ENCODE results near the gene NPIPB2. TPM values are rescaled to one million over a fixed set of nuclear protein-coding genes. Genes with fewer than 3 reads are reported as not detected.

Gene NPIPB2
- total and polyA plus RNA-seq, 10 of the 15 experiments (the other 5 are each of a cell fraction or from before 2014, with no cell fraction given), result 1.9 to 29.3 (median 10.8) TPM

DNA sequence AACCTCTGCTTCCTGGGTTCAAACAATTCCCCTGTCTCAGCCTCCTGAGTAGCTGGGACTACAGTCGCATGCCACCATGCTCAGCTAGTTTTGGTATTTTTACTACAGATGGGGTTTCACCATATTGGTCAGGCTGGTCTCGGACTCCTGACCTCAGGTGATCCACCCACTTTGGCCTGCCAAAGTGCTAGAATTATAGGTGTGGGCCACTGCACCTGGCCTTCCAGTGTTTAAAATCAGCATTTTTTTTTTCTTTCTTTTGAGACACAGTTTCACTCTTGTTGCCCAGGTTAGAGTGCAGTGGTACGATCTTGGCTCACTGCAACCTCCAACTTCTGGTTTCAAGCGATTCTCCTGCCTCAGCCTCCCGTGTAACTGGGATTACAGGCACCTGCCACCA lies 28.4 kb upstream of the NPIPB2 start (continued):
- peak; percentile 21 for TF ChIP-seq MEF2B (IDR thresholded peaks at IDR 0.05; ENCODE audit: partially characterized antibody, poor library complexity, severe bottlenecking)
- TF ChIP-seq BHLHE40 (IDR thresholded peaks at IDR 0.05; ENCODE audit: borderline replicate concordance in 1 of 2, low read depth in 2 of 2, low read length in 1 of 2), result peak in 1 of 2 experiments; percentile 86; a peak in 2 of 4 replicates
- peak; percentile 35; the same call in 1 of the 2 replicates for TF ChIP-seq MTA2 (IDR thresholded peaks at IDR 0.05; ENCODE audit: low read depth)
- TF ChIP-seq NBN (IDR thresholded peaks at IDR 0.05), result 0 out of 2 replicates have a peak, but pooled peaks have one; percentile 42
- peak; percentile 65; the same call in 1 of the 2 replicates for TF ChIP-seq TCF12 (IDR thresholded peaks at IDR 0.05; ENCODE audit: low read depth, low read length)
- 0 out of 2 replicates have a peak, but pooled peaks have one; percentile 37 for TF ChIP-seq MEF2A (IDR thresholded peaks at IDR 0.05; ENCODE audit: insufficient read depth, low read depth, low read length)
- peak; percentile 30; the same call in 1 of the 2 replicates for TF ChIP-seq ATF7 (IDR thresholded peaks at IDR 0.05; ENCODE audit: low read depth)
- TF ChIP-seq EP300 (IDR thresholded peaks at IDR 0.05; ENCODE audit: borderline replicate concordance in 1 of 2, control insufficient read depth in 1 of 2, low read depth in 2 of 2, low read length in 2 of 2), result 0 out of 4 replicates have a peak, but pooled peaks of 1 of the 2 experiments have one; percentile 18
- TF ChIP-seq RUNX3 (IDR thresholded peaks at IDR 0.05; ENCODE audit: low read length), result peak; percentile 60
- TF ChIP-seq PAX5 (IDR thresholded peaks at IDR 0.05; ENCODE audit: borderline replicate concordance, low read depth, low read length), result peak; percentile 42; the same call in 1 of the 2 replicates

DNA sequence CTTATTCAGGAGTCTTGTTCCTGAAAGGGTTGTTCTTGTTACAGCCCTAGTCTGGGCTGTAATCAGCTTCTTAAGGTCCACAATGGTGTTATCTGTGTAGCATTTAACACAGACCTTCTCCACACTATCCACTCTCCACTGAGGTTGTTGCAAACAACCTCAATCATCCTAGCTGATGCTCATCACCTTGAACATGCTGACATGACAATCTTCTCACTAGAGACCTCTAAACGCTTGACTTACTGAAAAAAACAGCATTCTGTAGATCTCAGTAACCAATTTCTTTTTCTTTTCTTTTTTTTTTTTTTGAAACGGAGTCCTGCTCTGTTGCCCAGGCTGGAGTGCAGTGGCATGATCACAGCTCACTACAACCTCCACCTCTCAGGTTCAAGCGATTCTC lies 26.7 kb upstream of the NPIPB2 start:
- in situ Hi-C loops (cut with MboI) (no loop called here), intact Hi-C loops (cut with micrococcal nuclease; ENCODE audit: unreplicated experiment) (loop anchor here (5.0 to 10.0 kb wide), 2 partner anchors 56 kb away; no protein-coding TSS in a partner anchor)
- ATAC-seq (no peak), FAIRE-seq (no peak), DNase-seq (ENCODE audit: low read depth, low spot score) (no peak)
- H3K36me3 ChIP-seq (ENCODE audit: control insufficient read depth in 2 of 2, insufficient read depth in 2 of 2, low read length in 1 of 2), result peaks cover 0 to 28% of the 10 kb centered on the region in 2 experiments; a peak in 3 of 4 replicates
- POLR2A ChIA-PET, result interaction anchor here (0.5 to 9.6 kb wide), 6 partner anchors 10 to 89 kb away, joined by 3 to 171 read pairs (median 4); partner anchors contain the start of gene SNX29
- H4K20me1 ChIP-seq (ENCODE audit: control insufficient read depth, insufficient read depth), result no peaks in the 10 kb centered on the region
- H3K9me3 ChIP-seq (replicated peaks; ENCODE audit: control insufficient read depth, insufficient read depth, low read length), result no peaks in the 10 kb centered on the region
- H2AFZ ChIP-seq (ENCODE audit: control insufficient read depth, low read depth, low read length), result no peak overlapping the region
- no peak overlapping the region for H3K9ac ChIP-seq (ENCODE audit: control insufficient read depth, insufficient read depth, low read length)
- RAD21 ChIA-PET (ENCODE audit: unreplicated experiment), result interaction anchor here (1.0 to 8.0 kb wide), 6 partner anchors 9 to 171 kb away, joined by 3 to 162 read pairs (median 12); partner anchors contain the start of genes SNX29 and ZC3H7A
- H3K27ac ChIP-seq (ENCODE audit: control insufficient read depth, insufficient read depth), result no peak overlapping the region
- H3K79me2 ChIP-seq (ENCODE audit: control insufficient read depth, insufficient read depth, low read length), result peaks cover 40% of the 10 kb centered on the region
- no peaks in the 10 kb centered on the region for H3K27me3 ChIP-seq (replicated peaks in 1 of 2; ENCODE audit: control insufficient read depth in 2 of 2, insufficient read depth in 2 of 2, low read length in 1 of 2)
- peaks cover 23% of the 10 kb centered on the region for H3K4me1 ChIP-seq (ENCODE audit: control insufficient read depth, insufficient read depth, low read length)
- 94% methylated on average over 2 of the region's 3 CpGs for WGBS (ENCODE audit: insufficient coverage, insufficient replicate concordance, low lambda C conversion rate, missing lambda C conversion rate)
- TF ChIP-seq CHD4 (IDR thresholded peaks at IDR 0.05) (no peak), POLR2AphosphoS5 (IDR thresholded peaks at IDR 0.05; ENCODE audit: low read length) (0 out of 2 replicates have a peak, but pooled peaks have one; percentile 34), BMI1 (IDR thresholded peaks at IDR 0.05; ENCODE audit: borderline replicate concordance) (no peak)
- TF ChIP-seq, protein P1, sequence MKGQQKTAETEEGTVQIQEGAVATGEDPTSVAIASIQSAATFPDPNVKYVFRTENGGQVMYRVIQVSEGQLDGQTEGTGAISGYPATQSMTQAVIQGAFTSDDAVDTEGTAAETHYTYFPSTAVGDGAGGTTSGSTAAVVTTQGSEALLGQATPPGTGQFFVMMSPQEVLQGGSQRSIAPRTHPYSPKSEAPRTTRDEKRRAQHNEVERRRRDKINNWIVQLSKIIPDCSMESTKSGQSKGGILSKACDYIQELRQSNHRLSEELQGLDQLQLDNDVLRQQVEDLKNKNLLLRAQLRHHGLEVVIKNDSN (IDR thresholded peaks at IDR 0.05; ENCODE audit: borderline replicate concordance, extremely low read length, insufficient read depth, low read depth, low read length), result no peak
- BruUV-seq (replicated peaks), result no TSS peak
- SMC1A ChIA-PET (ENCODE audit: uncharacterized antibody, unreplicated experiment), result interaction anchor here (1.0 to 7.9 kb wide), 10 partner anchors 10 to 30 kb away, joined by 3 to 162 read pairs (median 6); partner anchors contain the start of gene SNX29
- H3K4me3 ChIP-seq, result peak overlapping the region; percentile 70; the same call in 1 of the 2 replicates
- CTCF ChIA-PET, result interaction anchor here (0.7 to 8.5 kb wide), 7 partner anchors 10 to 99 kb away, joined by 3 to 73 read pairs (median 9); partner anchors contain the start of gene SNX29
- peak overlapping the region; percentile 26 for H3K4me2 ChIP-seq (ENCODE audit: control insufficient read depth, insufficient read depth)

Measured in GM12878 (cell line).